Right atrium auricular region (tissue), 2 donors: ENCODE results near the gene PLAU. TPM values are rescaled to one million over a fixed set of nuclear protein-coding genes. Genes with fewer than 3 reads are reported as not detected.
"Not testable (repeated sequence)": the region's sequence is repeated elsewhere in the genome, so short reads cannot be mapped to it uniquely, and the experiment has no call there.

Experiments used
- DNase-seq: peaks from one replicate; pipeline ENCODE4 v3.0.0-alpha.2; 2019; ENCODE audit warnings: low spot score
- H3K27ac ChIP-seq, 2 donors: fragments of 200-600 bp; sonication (generic); 1 replicate in 1 of 2; 2 replicates in 1 of 2; pipeline ENCODE4 v1.5.1; 2016 to 2019
- H3K27me3 ChIP-seq, 2 donors: fragments of 200-600 bp; sonication (generic); one replicate each; pipeline versions ENCODE4 v1.5.1 to v1.6.0; 2017 to 2019
- H3K36me3 ChIP-seq: fragments of 200-600 bp; sonication (generic); one replicate; pipeline ENCODE4 v1.5.1; 2016
- H3K4me1 ChIP-seq, 2 donors: fragments of 200-600 bp; sonication (generic); one replicate each; pipeline versions ENCODE4 v1.5.1 to v1.6.0; 2017 to 2019
- H3K4me3 ChIP-seq, 2 donors: fragments of 200-600 bp; sonication (generic); 1 replicate in 1 of 2; 2 replicates in 1 of 2; pipeline ENCODE4 v1.5.1; 2017 to 2019; ENCODE audit warnings: mild to moderate bottlenecking in 1 of 2, moderate library complexity in 1 of 2
- H3K9me3 ChIP-seq, 2 donors: fragments of 200-600 bp; sonication (generic); one replicate each; pipeline ENCODE4 v1.5.1; 2019
- total RNA-seq, 2 donors: library from RNA; depleted of rRNA; stranded (reverse); fragments of >200 nt; gene quantifications; one replicate each; pipeline ENCODE4 v1.1.0, GENCODE V29; 2016
- TF ChIP-seq, protein P1 (sequence below), 2 donors: fragments of 200-600 bp; sonication (generic); IDR thresholded peaks; one replicate each; pipeline ENCODE4 v1.5.1; 2019; ENCODE audit warnings: antibody characterized with exemption in 2 of 2

Gene PLAU
- total RNA-seq, 2 donors from 2014 or later = 3.9 to 4.6 TPM

DNA sequence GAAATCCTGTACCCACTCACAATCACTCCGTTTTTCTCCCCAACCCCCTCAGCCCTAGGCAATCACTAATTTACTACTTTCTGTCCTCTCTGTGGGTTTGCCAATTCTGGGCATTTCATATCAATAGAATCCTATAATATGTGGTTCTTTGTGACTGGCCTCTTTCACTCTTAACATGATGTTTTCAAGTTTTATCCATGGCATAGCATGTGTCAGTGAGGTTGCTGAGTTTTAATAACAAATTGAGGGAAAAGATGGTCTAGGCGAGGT is 11.9 kb downstream of the PLAU start:
- TF ChIP-seq, protein P1, sequence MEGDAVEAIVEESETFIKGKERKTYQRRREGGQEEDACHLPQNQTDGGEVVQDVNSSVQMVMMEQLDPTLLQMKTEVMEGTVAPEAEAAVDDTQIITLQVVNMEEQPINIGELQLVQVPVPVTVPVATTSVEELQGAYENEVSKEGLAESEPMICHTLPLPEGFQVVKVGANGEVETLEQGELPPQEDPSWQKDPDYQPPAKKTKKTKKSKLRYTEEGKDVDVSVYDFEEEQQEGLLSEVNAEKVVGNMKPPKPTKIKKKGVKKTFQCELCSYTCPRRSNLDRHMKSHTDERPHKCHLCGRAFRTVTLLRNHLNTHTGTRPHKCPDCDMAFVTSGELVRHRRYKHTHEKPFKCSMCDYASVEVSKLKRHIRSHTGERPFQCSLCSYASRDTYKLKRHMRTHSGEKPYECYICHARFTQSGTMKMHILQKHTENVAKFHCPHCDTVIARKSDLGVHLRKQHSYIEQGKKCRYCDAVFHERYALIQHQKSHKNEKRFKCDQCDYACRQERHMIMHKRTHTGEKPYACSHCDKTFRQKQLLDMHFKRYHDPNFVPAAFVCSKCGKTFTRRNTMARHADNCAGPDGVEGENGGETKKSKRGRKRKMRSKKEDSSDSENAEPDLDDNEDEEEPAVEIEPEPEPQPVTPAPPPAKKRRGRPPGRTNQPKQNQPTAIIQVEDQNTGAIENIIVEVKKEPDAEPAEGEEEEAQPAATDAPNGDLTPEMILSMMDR (IDR thresholded peaks at IDR 0.05) = no peak
- no peak for DNase-seq

DNA sequence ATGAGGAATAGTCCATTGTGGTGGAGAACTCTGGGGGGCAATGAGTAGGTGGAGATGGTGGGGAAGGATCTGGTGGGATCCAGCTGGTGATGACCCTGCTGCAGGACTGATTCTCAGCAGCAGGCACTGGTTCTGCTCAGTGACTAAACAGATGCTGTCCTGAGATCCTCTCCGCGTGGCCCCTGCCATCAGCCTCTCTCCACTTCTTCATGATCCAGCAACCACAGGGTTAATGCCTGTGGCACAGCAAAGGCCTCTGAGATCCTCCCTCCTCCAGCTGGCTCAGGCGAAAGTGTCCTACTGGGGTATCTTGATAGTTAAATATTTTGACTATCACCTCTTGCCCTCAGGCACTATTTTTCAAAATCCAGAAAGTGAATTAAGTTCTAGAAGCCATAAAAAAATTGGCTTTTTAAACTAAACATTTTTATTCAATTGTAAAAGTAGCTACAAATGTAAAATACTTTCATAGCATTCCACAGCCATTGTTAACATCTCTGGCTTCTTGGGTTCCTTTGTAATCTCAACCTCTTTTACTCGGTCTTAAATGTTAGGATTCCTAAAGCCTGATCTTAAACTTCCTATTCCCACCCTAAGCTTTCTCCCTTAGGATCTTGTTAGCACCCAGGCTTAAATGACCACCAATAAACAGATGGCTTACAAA is 13.1 kb downstream of the PLAU start:
- Histone ChIP-seq H3K9me3 (no peaks in the 10 kb centered on the region), H3K27ac (no peak overlapping the region), H3K4me3 (no peak overlapping the region), H3K4me1 (peaks cover 0 to 8% of the 10 kb centered on the region in 2 donors), H3K36me3 (no peaks in the 10 kb centered on the region), H3K27me3 (no peaks in the 10 kb centered on the region)
- no peak for DNase-seq
- TF ChIP-seq, protein P1 (IDR thresholded peaks at IDR 0.05) = no peak

More for the DNA sequence above, 11.9 kb downstream of the PLAU start:
- Histone ChIP-seq H3K27ac (no peak overlapping the region), H3K4me1 (peaks cover 0 to 8% of the 10 kb centered on the region in 2 donors), H3K36me3 (no peaks in the 10 kb centered on the region), H3K27me3 (no peaks in the 10 kb centered on the region), H3K4me3 (no peak overlapping the region), H3K9me3 (no peaks in the 10 kb centered on the region)

DNA sequence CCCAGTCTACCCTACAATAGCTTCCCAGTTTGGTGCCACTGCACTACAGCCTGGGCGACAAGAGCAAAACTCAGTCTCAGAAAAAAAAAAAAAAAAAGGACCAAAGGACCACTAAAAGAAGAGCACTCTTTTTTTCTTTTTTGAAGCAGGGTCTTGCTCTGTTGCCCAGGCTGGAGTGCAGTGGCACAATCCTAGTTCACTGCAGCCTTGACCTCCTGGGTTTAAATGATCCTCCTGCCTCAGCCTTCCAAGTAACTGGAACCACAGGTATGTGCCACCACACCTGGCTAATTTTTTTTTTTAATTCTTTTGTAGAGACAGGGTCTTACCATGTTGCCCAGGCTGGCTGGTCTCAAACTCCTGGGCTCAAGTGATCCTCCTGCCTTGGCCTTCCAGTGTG is 14.0 kb downstream of the PLAU start:
- TF ChIP-seq, protein P1 (IDR thresholded peaks at IDR 0.05) = no peak
- Histone ChIP-seq H3K9me3 (no peaks in the 10 kb centered on the region), H3K27me3 (no peaks in the 10 kb centered on the region), H3K36me3 (no peaks in the 10 kb centered on the region), H3K4me3 (no peak overlapping the region), H3K27ac (no peak overlapping the region), H3K4me1 (peaks cover 0 to 5% of the 10 kb centered on the region in 2 donors)
- no peak for DNase-seq

DNA sequence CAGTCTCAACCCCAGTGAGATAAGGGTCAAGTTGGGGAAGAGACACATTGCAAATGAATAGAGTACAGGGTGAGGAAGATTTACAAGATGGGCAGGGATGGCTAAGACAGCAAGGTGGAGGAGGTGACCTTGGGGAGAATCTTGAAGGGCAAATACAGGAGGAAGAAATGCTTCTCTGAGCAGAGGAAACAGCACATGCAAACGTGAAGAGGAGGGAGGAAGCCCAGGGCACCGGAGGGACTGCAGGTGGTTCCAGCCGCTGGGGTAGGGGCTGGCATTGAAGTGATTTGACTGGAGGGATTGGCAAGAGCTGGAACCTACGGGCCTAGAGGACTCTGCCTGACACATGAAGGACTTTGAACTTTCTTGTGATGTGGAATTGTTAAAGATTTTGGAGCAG is 14.6 kb downstream of the PLAU start:
- no peaks in the 10 kb centered on the region for H3K9me3 ChIP-seq
- H3K27me3 ChIP-seq = no peaks in the 10 kb centered on the region
- TF ChIP-seq, protein P1 (IDR thresholded peaks at IDR 0.05) = no peak
- no peak overlapping the region for H3K27ac ChIP-seq
- no peaks in the 10 kb centered on the region for H3K4me1 ChIP-seq
- H3K4me3 ChIP-seq = no peak overlapping the region
- no peak for DNase-seq
- H3K36me3 ChIP-seq = no peaks in the 10 kb centered on the region

DNA sequence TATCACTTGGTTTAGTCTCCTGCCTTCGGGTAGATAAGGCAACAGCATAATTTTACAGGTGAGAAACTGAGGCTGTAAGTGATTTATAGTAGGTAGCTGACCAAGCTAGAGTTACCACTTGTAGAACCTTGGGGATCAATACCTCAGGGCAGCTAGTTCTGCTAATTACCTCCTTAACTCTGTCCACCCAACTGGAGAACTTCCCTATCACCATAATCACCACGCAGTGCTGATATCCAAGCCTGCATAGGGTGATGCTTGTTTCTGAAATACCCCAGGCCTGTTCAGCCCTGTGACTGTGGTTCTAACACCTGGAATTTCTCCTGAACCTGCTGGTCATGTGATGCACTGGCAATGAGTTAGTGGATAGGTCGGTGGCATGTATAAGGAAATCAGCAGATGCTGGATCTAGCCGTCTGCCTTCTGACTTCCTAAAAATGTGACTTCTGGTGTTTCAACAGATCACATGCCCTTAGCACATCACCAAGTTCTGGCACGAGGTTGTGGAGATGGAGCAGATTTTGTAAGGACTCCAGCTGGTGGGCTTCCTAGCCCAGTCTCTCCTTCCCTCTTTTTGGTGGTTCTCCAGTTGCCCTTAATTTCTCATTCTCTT is 15.3 kb downstream of the PLAU start:
- Histone ChIP-seq H3K9me3 (no peaks in the 10 kb centered on the region), H3K4me1 (no peaks in the 10 kb centered on the region), H3K27ac (no peak overlapping the region), H3K27me3 (no peaks in the 10 kb centered on the region), H3K36me3 (no peaks in the 10 kb centered on the region), H3K4me3 (no peak overlapping the region)
- DNase-seq = no peak
- TF ChIP-seq, protein P1 (IDR thresholded peaks at IDR 0.05) = no peak

DNA sequence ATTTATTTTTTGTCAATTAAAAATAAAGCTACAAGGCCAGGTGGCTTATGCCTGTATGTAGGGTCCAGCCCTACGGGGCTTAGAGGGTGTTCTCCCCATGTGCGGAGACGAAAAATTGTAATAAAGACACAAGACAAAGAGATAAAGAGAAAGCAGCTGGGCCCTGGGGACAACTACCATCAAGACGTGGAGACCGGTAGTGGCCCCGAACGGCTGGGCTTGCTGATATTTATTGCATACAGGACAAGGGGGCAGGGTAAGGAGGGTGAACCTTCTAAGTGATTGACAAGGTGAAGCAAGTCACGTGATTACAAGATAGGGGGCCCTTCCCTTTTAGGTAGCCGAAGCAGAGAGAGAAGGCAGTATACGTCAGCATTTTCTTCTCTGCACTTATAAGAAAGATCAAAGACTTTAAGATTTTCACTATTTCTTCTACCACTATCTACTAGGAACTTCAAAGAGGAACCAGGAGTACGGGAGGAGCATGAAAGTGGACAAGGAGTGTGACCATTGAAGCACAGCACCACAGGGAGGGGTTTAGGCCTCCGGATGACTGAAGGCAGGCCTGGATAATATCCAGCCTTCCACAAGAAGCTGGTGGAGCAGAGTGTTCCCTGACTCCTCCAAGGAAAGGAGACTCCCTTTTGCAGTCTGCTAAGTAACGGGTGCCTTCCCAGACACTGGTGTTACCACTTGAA is 19.8 kb downstream of the PLAU start:
- H3K27ac ChIP-seq, H3K36me3 ChIP-seq, H3K27me3 ChIP-seq: not testable (repeated sequence)

More for the DNA sequence above, 19.8 kb downstream of the PLAU start:
- H3K4me1 ChIP-seq, H3K9me3 ChIP-seq, H3K4me3 ChIP-seq, DNase-seq: not testable (repeated sequence)
